Measurements from ENCODE around the gene ITGB2.
A peak's percentile ranks its signal among the peaks of the same experiment; 100 is the strongest.

ITGB2 gene

DNA sequence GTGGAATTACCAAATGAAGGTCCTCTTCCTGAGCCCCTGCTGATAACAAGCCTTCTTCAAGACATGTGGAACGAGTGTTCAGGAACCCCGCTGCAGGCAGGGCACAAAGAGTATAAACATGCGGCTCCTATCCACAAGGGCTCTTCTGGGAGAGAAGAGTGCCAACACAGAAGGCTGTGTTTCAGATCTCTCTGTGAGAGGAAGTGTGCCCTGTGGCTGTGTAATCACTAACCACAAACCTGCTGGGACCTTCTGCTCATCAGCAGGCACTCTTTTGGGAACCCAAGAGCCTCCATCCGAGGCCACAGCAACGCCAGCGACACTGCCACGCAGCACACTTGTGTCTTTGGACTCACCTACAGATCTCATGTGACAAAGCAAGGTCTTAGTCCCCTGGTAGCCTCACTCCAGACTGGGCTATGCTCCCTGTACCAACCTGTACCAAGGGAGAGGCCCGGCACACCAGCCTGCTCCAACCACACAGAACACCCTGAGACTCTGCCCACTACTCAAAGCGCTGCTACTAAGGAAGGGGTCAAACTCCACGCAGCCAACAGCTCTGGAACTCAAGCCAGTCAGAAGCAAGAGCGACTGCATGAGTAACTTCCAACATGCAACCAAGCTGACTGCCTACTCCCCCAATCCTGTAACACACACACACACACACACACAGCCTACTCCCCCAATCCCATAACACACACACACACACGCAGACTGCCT is 55.0 kb downstream of the ITGB2 start:
- no peak for DNase-seq

DNA sequence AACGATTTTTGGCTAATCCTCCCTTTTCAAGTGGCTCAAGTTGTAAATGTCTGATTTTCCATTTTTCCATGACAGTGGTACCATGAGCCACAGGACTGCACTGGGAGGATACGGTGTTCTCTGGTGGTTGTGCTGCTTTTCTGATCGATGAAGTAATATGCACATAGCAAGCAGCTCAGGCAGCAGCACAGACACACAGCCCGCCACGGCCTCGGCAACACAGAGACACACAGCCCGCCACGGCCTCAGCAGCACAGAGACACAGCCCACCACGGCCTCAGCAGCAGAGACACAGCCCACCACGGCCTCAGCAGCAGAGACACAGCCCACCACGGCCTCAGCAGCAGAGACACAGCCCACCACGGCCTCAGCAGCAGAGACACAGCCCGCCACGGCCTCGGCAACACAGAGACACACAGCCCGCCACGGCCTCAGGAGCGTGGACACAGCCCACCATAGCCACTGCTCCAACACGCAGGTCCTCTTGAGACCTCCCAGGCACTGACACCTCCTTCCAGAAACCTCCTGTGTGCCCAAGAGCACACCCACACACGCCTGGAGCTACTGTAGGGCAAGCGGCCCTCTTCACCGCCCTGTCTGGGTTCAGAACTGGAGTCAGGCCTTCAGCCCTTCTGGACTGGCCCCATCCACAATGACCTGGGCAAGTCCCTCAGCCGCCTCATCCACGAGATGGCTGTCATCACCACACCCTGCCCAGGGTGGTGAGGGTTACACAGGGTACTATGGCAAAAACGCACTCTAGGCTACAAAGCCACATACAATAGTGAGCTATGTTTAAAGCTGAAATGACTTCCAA is 57.6 kb downstream of the ITGB2 start:
- no peak for DNase-seq

DNA sequence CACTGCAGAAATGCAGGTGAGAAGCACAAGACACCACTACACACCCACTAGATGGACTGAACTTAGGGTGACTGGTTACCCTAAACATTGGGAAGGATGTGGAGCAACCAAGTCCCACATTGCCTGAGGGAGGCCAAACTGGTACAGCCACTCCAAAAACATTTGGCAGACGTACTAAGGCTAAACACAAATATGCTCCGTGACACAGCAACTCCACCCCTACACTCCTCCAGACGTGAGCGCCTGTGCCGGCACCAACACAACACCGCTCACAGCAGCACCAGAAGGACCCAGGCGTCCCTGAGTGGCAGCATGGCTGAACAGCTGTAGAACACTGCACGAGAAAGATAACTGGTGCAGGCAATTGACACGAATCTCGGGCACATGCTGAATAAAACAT is 61.9 kb downstream of the ITGB2 start:
- no peak for DNase-seq

DNA sequence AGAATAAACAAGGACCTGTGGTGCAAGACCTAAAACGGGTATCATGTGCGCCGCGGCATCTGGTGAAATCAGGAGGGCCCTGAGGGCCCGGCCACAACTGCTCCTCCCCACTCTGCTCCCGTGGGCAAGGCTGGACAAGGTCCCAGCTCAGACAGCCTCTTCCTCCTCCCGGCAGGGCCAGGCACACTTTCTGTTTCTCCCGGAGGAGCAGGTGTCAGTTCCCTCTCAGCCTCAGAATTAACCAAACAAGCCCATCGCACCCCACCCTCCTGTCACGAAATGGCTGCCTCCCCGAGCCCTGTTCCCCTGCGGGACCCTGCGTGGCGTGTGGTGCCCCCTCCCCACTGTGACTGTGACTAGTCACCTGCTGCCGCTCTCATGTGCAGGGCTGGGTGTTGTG is 62.4 kb downstream of the ITGB2 start:
- no peak for DNase-seq

DNA sequence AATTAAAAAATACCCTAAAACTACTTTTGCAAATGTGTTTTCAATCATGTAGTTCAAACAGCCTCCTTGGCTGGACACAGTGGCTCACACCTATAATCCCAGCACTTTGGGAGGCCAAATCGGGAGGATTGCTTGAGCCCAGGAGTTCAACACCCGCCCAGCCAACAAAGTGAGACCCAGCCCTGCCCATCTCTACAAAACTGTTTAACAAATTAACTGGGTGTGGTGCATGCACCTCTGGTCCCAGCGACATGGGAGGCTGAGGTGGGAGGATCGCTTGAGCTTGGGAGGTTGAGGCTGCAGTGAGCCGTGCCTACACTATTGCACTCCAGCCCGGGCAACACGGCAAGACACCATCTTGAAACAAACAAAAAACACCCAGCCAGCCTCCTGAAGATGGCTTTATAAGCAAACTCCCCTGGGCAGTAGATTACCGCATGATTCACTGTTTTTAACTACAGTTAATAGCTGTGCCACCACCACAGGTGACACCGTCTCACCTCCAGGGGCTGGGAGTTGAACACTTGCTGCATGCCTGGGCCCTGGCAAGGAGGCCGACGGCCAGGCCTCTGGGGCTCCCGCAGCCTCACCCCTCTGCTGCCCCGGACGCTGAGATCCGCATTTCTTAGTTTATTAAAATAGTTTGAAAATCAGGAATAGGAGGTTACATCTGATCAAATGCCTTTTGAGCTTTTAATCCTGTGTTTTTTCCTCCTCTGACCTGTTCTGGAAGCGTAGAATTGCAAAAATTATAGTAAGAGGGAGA is 63.4 kb downstream of the ITGB2 start:
- no peak for DNase-seq

DNA sequence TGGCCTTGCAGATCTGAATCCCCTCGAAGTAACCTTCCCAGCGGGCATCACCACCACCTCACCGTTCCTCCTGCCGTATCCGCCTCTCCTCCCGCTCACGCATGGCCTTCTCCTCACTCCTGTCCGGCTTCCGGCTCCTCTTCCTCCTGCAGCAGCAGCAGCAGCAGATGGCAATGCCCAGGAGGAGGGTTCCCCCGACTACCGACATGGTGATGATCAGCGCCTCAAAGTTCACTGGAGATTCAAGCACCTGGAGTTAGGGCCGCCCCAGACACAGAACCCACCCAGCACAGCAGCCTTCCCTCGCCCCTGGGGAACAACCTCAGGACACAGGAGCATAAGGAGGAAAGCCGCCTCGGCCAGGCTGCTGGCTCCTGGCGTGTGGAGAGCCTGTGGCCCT is 64.6 kb downstream of the ITGB2 start:
- DNase-seq, result no peak

DNA sequence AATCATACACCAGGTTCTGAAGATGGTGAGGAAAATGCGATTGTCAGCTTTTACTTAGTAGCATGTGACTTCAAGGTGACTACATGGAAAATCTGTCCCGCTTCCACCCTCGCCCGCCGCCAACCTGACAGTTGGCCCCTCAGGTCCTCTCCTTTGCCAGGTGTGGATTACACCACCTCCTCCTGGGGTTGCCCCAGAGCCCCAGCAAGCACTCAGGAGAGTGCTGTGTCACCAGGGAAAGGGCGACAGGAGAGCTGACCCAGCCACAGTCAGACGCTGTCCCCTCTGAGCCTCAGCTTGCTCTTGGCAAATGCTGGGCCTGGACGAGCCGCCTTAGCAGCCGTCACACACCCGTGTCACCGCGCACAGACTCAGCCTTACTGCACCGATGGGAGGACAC is 65.1 kb downstream of the ITGB2 start:
- DNase-seq, result no peak

DNA sequence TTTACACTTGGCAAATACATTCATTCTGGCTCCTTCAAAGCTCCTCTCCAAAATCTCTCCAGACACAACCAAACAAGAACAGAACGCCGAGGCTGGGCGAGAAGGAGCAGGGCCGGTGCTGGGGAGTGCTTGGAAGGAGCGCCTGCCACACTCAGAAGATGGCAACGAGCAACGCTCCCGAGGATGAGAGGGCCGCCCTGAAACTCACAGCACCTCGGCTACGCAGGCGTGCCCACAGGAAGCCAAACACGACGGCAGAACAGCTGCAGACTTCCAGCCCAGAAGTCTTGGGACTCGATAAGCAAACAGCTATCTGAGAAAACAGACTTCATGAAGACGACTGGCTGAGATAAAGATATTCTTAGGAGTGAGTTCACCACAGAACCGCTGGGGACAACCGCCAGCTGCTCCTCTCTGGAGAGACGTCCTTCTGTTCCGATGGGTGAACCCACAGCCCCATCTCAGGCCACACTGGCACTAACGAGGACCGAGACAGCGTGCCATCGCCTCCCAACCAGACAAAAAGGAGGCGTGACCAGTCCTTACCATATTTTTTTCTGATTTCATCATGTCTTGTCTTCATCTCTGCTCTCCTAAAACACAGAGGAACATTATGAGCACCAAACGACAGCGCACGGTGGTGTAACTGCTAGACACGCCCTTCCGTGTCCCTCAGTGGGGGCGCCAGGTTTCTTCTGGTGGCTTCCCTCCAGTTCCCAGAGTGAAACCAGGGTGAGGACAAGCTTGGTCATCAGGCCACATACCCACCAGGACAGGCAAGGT is 65.8 kb downstream of the ITGB2 start:
- DNase-seq, result no peak

DNA sequence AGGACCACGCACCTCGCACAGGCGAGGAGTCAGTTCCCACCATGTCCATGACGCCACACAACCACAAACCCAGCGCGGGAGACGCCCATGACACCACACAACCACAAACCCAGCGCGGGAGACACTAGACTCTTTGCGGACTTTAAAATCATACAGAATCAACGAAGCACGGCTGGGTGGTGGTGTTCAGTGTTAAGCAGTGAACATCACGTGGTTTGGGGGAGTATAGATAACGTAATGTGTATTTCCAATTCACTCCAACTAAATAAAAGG is 66.4 kb downstream of the ITGB2 start:
- DNase-seq, result no peak

DNA sequence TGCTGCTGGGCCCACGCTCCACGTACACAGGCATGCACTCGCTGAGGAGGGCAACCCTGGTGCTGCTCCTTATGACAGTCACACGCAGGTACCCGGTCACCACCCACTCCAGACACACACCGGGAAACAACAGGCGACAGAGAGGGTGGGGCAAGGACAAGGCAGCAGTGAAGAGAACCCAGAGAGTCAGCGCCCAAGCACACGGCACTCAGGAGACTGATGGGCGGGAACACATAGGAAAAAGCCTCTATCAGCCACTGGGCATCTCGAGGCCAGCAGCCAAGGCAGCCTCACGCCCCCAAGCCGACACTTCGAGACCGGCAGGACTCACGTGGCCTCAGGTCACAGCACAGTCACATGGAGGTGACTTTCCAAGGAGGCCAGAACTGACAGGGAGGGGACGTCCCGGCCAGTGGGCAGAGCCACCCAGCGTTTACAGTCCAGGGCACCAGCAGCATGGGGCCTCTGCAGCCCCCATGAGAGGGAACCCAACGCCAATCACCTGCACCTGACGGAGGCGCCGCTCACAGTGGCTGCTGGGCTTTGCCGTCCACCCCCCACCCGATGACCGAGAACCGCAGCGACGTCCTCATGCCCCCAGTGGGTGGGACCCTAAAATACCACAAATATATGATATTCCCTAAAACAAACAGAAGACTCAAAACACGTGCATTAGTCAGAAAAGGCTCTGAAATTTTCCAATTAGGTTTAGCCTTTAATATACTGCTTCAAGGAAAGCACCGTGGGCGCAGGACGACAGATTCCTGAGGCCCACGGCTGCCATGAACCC is 66.9 kb downstream of the ITGB2 start:
- no peak for DNase-seq

DNA sequence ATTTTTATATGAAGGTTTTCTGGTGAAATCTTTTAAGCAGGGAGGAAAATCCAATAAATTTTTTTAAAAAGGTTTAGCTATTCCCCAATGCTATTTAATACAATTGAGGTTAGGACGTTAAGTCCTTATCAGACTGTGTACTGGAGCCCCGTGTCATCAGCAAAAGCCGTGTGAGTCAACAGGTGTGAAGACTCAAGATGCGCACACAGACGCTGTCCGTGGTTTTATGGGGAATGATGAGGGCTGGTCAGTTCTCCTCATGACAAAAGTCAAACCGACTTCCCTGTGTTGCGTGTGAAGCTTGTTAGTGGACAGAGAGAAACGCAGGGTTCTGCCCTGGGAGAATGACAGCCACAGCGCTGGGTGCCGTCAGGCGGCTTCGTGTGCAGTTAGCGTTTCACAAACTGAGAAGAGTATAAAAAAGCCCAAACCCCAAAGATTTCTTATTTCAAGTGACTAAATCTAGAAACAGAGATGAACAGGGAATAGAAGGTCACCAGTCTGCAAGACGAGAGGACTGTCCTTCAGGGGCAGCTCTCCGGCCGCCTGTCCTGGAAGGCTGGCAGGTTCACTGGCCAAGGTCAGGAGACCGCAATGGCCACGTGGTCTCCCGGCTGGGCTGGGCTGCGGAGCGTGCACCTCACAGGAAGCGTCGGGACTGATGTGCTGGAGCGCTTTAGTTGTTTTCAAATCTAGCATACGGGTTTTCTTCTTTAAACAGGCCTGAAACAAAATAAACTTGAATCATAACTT is 69.6 kb downstream of the ITGB2 start:
- DNase-seq, result no peak

DNA sequence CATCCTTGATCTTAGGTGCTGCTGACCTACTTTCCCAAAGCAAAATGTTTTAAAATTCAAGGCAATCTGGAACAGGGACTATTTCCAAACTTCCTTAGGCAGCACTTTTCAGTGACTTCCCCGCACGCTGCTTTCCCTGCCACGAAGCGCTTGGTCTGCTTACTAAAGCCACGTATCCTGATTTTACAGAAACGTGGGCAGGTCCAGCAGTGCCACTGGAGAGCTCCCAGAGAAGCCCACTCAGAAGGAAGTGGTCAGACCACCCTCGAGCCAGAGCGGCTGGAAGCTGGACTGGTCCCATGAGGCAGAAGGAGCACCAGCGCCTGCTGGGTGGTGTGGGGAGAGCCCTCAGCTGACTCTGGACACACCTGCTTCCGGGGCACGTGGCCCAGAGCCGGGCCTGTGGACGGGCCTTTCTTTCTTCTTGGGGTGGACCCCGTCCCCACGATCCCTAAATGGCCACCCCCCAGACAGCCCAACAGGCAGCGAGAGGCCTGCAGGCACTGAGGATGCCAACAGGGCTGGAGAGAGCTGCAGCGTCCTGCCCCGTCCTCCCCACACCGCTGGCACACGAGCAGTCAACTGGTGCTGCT is 70.4 kb downstream of the ITGB2 start:
- DNase-seq, result no peak

DNA sequence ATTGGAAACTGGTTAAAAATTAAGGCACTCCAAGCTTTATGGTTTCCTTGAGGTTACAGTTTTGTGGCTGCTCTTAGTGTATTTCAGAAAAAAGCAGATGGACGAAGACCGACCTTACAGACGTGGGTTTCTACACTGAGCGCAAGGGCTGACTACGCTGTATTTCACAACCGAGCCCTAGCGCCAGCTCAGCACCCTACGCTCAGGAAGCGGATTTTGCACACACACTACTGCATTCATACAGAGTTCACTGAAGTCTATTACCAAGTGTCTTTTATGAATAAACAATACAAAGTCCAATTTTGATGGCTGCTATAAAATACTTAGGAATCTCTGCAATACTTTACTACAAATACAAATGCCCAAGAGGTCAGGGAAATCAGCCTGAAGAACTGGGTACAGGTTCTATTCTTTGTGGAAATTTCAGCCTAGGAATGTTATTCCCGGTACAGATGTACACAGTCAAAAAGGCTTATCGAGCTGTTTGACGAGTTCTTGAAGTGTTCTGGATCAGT is 71.0 kb downstream of the ITGB2 start:
- no peak for DNase-seq

DNA sequence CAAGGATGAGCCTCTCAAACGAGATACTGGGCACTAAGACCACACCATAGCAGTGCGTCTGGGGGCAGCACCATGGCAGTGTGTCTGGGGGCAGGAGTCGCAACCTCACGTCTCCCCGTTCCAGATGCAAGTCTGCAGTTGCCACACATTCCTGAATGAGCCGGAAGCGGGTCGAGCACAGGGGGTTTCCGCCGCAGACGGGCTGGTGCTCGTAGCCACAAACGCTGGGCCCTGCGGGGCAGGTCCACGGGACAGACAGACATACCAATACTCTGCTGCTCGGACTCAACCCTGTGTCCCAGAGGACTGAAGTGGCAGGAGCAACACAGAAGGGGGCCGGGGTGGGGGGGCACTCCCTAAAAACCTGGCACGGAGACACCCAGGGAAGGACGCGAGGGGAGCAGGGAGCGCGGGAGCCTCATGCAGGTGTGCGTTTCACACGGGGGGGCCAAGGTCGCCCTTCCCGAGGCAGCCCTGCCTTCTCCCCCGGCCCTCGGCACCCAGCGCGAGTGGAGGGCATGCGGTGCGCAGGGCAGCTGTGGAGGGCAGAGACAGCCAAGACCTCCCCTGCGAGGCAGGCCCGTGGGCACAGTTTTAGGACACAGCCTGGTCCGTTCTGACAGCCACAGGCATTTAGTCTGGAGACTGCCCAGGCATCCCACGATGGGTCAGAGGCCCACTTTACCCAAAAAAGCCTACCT is 71.7 kb downstream of the ITGB2 start:
- DNase-seq, result no peak

DNA sequence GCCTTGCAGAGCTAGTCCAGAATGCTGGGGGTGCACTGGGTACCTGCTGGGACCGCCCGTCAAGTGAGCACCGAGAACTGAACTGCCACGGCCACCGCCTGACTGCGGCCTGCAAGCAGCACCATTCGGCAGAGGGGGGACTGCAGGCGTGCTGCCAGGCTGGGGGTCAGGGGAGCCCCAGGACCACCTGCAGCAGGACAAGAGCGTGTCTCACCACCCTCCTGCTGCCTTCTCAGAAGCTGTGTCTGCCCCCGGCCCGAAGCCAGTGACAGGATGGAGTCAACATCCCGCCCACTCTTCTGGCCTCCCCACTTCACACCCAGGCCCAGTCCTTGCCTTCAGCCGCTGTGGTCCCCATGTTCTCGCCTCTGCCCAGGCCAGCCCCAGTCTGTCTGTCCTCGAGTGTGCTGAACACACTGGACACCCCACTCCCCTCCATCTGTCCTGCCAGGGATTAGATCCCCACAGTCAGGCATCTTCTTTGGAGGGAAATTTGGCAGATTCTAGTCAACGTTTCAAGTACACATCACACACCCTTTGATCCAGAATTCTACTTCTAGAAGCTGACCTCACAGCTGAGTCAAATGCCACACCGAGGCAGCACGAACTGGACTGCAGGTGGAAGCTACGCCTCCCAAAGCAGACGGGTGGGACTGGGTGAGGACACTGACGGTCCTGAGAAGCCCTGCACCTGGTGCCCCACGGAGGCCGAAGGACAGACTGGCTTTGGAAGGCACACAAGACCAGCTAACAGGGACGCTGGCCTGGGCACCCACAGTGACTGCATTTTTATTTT is 73.2 kb downstream of the ITGB2 start:
- no peak for DNase-seq

DNA sequence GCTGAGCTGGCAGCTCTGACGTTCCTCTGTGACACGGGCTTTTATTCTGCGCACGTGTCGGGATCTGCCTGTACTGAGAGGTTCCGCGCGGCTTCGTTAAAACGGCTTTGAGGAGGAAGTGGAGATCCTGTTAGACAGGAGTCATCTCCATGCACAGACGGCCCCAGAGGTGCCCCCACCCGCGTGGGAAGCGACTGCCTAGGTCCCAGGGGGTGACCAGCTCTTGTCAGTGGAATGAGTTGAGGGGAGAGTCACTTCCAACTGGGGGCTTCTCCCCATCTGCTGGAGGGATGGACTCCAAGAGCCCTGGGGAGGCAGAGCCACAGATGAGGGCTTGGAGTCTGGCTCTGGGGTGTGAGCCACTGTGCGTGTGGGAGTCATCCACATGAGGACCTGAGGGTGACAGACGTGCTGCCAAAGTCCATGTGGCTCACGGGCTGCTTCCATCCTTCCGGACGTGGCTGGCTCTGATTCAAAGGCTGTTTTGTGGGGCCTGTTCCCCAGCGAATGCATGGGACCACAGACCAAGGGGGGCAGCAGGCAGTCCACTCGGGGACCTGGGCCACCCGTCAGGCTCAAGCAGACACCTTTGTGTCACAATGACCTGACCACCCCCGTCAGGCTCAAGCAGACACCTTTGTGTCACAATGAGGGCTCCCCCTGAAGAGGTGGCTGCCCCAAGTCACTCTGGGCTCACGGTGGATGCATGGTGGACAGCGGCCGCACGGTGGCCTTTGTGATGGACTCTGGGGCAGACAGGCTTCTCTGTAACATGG is 74.0 kb downstream of the ITGB2 start:
- DNase-seq, result peak; percentile 16 to 42

DNA sequence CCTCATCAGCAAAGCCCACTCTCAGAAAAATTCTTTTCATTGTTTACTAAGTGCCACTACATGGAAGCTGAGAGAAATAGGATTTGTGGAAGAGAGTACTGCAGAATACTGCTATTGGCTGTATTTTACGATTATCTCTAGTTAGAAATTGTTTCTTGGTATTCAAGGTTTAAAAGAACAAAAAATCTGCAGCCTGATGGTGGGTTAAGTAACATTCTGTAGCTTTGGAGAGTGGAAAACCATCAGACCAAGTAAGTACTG is 74.5 kb downstream of the ITGB2 start:
- no peak for DNase-seq

DNA sequence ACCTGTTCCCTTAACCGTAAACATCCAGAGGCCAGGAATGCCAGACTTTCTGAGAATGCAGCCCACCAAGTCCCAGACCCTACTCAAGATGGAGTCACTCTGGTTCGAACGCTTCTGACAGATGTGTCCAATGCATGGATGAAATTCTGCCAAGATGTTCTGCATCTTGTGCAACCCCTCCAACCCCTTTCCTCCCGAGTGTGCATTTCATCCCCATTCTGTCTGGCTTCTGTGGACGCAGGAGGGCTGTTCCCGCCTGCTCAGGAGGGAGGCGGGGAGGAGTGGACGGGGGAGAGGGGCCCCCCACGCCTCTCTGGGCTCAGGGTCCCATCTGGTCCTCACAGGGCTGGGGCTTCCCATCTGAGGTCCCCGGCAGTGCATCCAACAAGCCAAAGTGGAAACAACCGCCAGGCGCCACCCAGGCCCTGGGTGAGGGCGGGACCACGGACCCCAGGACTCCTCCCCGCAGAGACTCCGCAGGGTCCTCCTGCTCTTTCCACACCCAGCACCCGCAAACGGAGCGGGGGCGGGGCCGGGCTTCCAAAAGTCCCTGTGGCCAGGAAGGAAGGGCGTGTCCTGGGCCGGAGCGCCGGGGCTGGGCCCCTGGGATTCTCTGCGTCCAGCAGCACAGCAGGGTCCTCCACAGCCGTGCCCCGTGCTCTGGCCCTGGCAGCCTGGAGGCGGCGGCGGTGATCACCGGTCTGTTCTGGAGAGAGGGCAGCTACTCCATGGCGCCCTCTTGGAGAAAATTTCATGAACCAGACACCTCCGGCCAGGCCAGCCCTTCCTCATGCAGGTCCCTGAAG is 75.1 kb downstream of the ITGB2 start:
- DNase-seq, result peak; percentile 62 to 82

Measured in NCI-H526 (cell line).